Activated CD4-positive, alpha-beta T cell treated with anti-CD3 and anti-CD28 coated beads, Interleukin-10, Interleukin-2, amounts not matched to agents 100 ng/mL and 50 ng/mL, durations not matched to agents 16 hours and 8 hours (primary cell): Measurements from ENCODE around the gene IFITM10.
"Not testable (repeated sequence)": the region's sequence is repeated elsewhere in the genome, so short reads cannot be mapped to it uniquely, and the experiment has no call there.

Experiments used
- DNase-seq: peaks from one replicate; pipeline ENCODE4 v3.0.0-alpha.2; 2020

The IFITM10 gene

GRCh38 chr11:1688336-1688947, 62.0 kb downstream of the IFITM10 start:
- not testable (repeated sequence) for DNase-seq

- DNase-seq = not testable (repeated sequence)
Observed at GRCh38 chr11:1686220-1686619, 64.2 kb downstream of the IFITM10 start.

- not testable (repeated sequence) for DNase-seq
Observed at GRCh38 chr11:1684886-1685874, 65.2 kb downstream of the IFITM10 start.

GRCh38 chr11:1683904-1684572, 66.4 kb downstream of the IFITM10 start:
- DNase-seq = not testable (repeated sequence)

- not testable (repeated sequence) for DNase-seq
Observed at GRCh38 chr11:1683216-1683615, 67.2 kb downstream of the IFITM10 start.
